Omental fat pad (tissue), 4 donors: ENCODE measurements around the gene SIX3. TPM values are rescaled to one million over a fixed set of nuclear protein-coding genes. Genes with fewer than 3 reads are reported as not detected.

Experiments used
- ATAC-seq: fragments of 150-250 bp; one replicate; pipeline ENCODE4 v1.9.1; 2016; ENCODE audit warnings: mild to moderate bottlenecking, moderate library complexity; ENCODE audit not compliant: low FRiP score
- DNase-seq: peaks from one replicate; pipeline ENCODE4 v3.0.0-alpha.2; 2019; ENCODE audit warnings: low spot score
- CTCF ChIP-seq, 3 donors: fragments of 450-650 bp; IDR thresholded peaks; one replicate each; pipeline ENCODE4 v1.5.1; 2016 to 2017; ENCODE audit warnings: antibody characterized with exemption in 3 of 3, mild to moderate bottlenecking in 3 of 3, moderate library complexity in 2 of 3
- total RNA-seq, 4 donors: library from RNA; depleted of rRNA; stranded (reverse); fragments of >200 nt; gene quantifications; one replicate each; pipeline ENCODE4 v1.1.0, GENCODE V29; 2016

The SIX3 gene
- not detected for total RNA-seq

DNA sequence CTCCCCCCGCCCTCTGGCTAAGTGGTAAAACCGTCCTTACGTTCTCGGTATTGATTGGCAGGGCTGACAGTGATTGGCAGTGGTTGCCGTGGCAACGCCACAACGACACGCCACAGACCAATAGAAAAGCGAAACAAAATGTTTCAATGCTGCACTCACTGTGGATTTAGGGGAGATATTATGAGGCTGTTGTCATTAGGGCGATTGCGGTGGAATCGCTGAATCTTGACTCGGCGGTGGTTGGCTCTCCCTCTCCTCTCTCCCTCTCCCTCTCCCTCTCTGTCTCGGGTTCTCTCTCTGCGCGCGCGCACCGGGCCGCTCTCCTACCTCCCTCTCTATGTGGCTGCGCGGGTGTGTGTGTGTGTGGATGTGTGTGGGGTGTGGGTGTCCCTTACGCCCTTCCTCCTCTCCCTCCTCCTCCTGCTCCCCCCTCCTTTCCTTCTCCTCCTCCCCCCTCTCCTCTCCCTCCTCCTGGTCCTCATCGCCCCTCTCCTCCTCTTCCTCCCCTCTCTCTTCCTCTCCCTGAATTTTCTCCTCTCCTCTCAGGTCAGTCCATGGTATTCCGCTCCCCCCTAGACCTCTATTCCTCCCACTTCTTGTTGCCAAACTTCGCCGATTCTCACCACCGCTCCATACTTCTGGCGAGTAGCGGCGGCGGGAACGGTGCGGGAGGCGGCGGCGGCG, at the start of gene SIX3:
Gene SIX3, plus strand, starts transcription at position 152 of the 684 bp plus-strand sequence. Its CDS starts 403 bp downstream, at position 555.
- TF ChIP-seq CTCF (IDR thresholded peaks at IDR 0.05), result no peak
- ATAC-seq, result no peak

GRCh38 chr2:44894058-44894457, 47.4 kb upstream of the SIX3 start:
- ATAC-seq, result no peak
- no peak for DNase-seq
- no peak for TF ChIP-seq CTCF (IDR thresholded peaks at IDR 0.05)

More for the DNA sequence above, at the start of gene SIX3:
- no peak for DNase-seq

DNA sequence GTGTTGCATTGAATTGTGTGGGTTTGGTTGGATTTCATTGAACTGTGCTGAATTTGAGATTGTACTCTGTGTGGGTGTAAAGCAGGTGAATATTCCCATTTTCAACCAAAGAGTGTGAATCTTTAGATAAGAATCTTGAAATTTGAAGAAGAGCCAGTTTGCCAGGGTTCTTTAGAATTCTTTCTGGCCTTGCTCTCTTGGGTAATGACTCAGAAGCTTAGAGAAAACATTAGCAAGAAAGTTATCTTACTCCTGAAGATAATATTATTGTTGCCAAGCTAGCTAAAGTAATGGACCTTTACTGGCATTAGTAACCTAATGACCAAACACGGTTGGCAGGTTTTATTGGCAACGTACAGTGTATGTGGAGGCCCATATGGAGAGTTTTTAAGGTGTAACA, 46.4 kb upstream of the SIX3 start:
- ATAC-seq (no peak), DNase-seq (no peak)
- TF ChIP-seq CTCF (IDR thresholded peaks at IDR 0.05), result no peak

- ATAC-seq, result no peak
- no peak for TF ChIP-seq CTCF (IDR thresholded peaks at IDR 0.05)
- DNase-seq, result no peak
Observed at GRCh38 chr2:44897406-44897805, 44.1 kb upstream of the SIX3 start.

GRCh38 chr2:44902217-44903137, 39.0 kb upstream of the SIX3 start:
- DNase-seq (no peak), ATAC-seq (no peak)
- no peak for TF ChIP-seq CTCF (IDR thresholded peaks at IDR 0.05)

DNA sequence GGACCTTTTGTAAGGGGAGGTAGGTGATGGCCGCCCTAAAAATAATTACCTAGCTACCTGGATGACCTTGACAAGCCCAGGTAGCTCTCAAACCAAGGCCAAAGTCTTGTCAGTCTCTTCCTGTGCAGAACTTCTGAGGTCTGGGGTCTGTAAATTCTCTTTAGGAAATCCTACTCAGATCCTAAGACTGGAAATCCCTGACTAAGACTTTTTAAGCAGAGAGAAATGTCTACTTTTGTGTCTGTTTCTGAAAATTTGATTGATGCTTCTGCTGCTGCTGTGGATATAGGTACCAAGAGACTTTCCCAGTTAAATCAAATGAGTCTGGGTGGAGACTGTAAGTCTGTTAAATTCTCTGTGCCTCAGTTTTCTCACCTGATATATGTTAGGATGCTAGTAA, 36.9 kb upstream of the SIX3 start:
- ATAC-seq (no peak), DNase-seq (no peak)
- no peak for TF ChIP-seq CTCF (IDR thresholded peaks at IDR 0.05)
